Choroid plexus epithelial cell (primary cell): ENCODE results near the gene TMPRSS9.
"Not testable (repeated sequence)": the region's sequence is repeated elsewhere in the genome, so short reads cannot be mapped to it uniquely, and the experiment has no call there.

Experiments used
- DNase-seq: peaks from one replicate; pipeline ENCODE4 v3.0.0-alpha.2; 2010; ENCODE audit warnings: low read depth
- H3K4me3 ChIP-seq: 2 replicates; pipeline ENCODE4 v1.5.1; 2011; ENCODE audit warnings: low read depth, mild to moderate bottlenecking, control low read depth, low read length, moderate library complexity
- CTCF ChIP-seq: conservative IDR thresholded peaks from 2 replicates; pipeline ENCODE4 v1.5.1; 2011; ENCODE audit warnings: low read depth, mild to moderate bottlenecking, control low read depth, inconsistent platforms, low read length, moderate library complexity

The TMPRSS9 gene

GRCh38 chr19:2413159-2413558 lies 53.1 kb downstream of the TMPRSS9 start:
- H3K4me3 ChIP-seq: no peak overlapping the region
- no peak for DNase-seq
- no peak for TF ChIP-seq CTCF

GRCh38 chr19:2413629-2414028 lies 53.6 kb downstream of the TMPRSS9 start:
- H3K4me3 ChIP-seq: no peak overlapping the region
- no peak for TF ChIP-seq CTCF
- DNase-seq: no peak

- TF ChIP-seq CTCF: no peak
- no peak for DNase-seq
- no peak overlapping the region for H3K4me3 ChIP-seq
Measured at GRCh38 chr19:2415281-2415972, 55.4 kb downstream of the TMPRSS9 start.

GRCh38 chr19:2415973-2416319 lies 55.9 kb downstream of the TMPRSS9 start:
- no peak for TF ChIP-seq CTCF
- H3K4me3 ChIP-seq: no peak overlapping the region
- no peak for DNase-seq

- TF ChIP-seq CTCF: no peak
- H3K4me3 ChIP-seq: no peak overlapping the region
- no peak for DNase-seq
Measured at GRCh38 chr19:2416321-2417097, 56.4 kb downstream of the TMPRSS9 start.

- not testable (repeated sequence) for H3K4me3 ChIP-seq, DNase-seq
Measured at GRCh38 chr19:2417436-2417835, 57.4 kb downstream of the TMPRSS9 start.

- H3K4me3 ChIP-seq: no peak overlapping the region
- TF ChIP-seq CTCF: no peak
Measured at GRCh38 chr19:2417881-2418406, 57.9 kb downstream of the TMPRSS9 start.

More at GRCh38 chr19:2417881-2418406, 57.9 kb downstream of the TMPRSS9 start:
- no peak for DNase-seq
